Measurements from ENCODE around the gene VRK2.

The VRK2 gene

DNA sequence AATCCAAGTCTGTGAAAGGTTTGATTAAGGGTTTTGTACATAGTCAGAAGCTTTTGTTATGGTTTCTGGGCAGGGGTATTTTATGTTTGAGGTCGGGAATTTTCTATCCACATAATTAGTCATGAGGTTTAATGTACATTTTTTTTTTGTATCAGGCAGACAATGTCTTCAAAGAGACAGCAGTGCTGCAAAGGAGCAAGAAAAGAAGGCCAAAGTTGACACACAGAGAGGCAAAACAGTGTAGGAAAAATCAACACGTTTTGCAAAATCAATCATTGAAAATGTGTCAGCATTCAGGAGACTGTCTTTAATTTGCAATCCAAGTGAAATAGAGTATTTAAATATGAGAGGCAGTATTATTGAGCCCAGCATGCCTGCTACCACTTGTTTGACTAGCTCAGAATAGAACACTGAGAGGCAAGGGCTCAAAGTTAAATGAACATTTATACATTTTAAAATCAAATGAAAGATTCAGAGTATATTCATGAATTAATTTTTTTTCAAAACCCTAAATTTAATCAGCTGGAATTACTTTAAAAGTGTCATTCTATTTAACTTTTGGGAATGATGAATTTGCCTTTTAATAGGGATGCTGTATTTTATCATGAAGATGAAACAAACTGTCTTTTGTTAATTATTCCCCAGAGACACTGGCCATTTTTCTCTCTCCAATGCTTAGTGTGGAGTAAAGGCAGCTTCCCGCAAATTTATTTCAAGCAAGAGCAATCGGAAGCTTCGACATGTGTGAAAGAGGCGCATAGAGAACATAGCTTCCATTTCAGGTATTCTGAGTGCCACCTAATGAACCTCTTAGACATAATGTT, 11.3 kb downstream of the VRK2 start:
- CTCF ChIA-PET, result interaction anchor here (1.0 to 1.2 kb wide), 2 partner anchors 9 to 117 kb away, joined by 3 to 5 read pairs; no protein-coding TSS in a partner anchor
- POLR2A ChIA-PET, result no interaction called here
- TF ChIP-seq, protein P1, sequence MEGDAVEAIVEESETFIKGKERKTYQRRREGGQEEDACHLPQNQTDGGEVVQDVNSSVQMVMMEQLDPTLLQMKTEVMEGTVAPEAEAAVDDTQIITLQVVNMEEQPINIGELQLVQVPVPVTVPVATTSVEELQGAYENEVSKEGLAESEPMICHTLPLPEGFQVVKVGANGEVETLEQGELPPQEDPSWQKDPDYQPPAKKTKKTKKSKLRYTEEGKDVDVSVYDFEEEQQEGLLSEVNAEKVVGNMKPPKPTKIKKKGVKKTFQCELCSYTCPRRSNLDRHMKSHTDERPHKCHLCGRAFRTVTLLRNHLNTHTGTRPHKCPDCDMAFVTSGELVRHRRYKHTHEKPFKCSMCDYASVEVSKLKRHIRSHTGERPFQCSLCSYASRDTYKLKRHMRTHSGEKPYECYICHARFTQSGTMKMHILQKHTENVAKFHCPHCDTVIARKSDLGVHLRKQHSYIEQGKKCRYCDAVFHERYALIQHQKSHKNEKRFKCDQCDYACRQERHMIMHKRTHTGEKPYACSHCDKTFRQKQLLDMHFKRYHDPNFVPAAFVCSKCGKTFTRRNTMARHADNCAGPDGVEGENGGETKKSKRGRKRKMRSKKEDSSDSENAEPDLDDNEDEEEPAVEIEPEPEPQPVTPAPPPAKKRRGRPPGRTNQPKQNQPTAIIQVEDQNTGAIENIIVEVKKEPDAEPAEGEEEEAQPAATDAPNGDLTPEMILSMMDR (IDR thresholded peaks at IDR 0.05; ENCODE audit: control extremely low read depth, extremely low read depth, low read depth, missing control alignments), result no peak
- no peak for DNase-seq (ENCODE audit: extremely low spot score)

DNA sequence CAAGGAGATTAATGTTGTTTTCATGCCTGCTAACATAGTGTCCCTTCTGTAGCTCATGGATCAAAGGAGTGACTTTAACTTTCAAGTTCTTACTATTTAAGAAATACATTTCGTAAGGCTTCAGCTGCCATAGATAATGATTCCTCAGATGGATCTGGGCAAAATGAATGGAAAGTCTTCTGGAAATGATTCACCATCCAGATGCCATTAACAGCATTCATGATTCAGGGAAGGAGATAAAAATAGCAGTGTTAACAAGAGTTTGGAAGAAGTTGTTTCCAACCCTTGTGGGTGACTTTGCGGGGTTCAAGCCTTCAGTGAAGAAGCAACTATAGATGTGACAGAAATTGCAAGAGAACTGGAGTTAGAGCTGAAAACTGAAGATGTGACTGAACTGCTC, 17.0 kb downstream of the VRK2 start:
- ChIA-PET CTCF (interaction anchor here (0.9 to 1.5 kb wide), 2 partner anchors 9 to 24 kb away, joined by 3 to 4 read pairs; no protein-coding TSS in a partner anchor), POLR2A (no interaction called here)
- TF ChIP-seq, protein P1 (IDR thresholded peaks at IDR 0.05; ENCODE audit: control extremely low read depth, extremely low read depth, low read depth, missing control alignments), result no peak
- no peak for DNase-seq (ENCODE audit: extremely low spot score)

DNA sequence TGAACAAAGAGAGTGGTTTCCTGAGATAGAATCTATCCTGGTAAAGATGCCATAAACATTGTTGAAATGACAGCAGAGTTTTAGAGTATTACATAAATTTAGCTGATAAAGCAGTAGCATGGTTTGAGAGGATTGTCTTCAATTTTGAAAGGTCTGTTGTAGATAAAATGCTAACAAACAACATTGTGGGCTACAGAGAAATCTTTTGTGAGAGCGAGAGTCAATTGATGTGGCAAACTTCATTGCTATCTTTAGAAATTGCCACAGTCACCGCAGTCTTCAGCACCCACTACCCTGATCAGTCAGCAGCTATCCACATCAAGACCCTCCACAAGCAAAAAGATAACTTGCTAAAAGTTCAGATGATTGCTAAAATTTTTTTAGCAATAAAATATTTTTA, 17.5 kb downstream of the VRK2 start:
- TF ChIP-seq, protein P1 (IDR thresholded peaks at IDR 0.05; ENCODE audit: control extremely low read depth, extremely low read depth, low read depth, missing control alignments), result no peak
- DNase-seq (ENCODE audit: extremely low spot score), result no peak
- CTCF ChIA-PET, result interaction anchor here (0.9 kb wide), 1 partner anchor 9 kb away, joined by 3 read pairs; no protein-coding TSS in a partner anchor
- POLR2A ChIA-PET, result no interaction called here

DNA sequence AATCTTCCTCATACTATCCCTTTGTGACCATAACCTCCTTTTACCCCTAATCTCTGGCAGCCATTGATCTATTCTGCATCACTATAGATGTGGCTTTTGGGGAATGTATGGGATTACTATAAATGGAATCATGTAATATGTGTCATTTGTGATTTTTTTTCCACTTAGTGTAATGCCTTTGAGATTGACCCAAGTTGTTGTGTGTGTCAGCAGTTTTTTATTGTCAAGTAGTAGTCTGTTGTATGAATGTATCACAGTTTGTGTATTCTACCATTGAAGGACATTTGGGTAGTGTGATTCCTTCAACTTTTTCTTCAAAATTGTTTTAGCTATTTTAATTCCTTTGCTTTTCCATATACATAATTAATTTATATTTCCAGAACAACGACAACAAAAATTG, 18.6 kb downstream of the VRK2 start:
- DNase-seq (ENCODE audit: extremely low spot score), result no peak
- TF ChIP-seq, protein P1 (IDR thresholded peaks at IDR 0.05; ENCODE audit: control extremely low read depth, extremely low read depth, low read depth, missing control alignments), result no peak
- POLR2A ChIA-PET, result no interaction called here
- CTCF ChIA-PET, result interaction anchor here (1.2 to 2.1 kb wide), 3 partner anchors 10 to 159 kb away, joined by 3 to 5 read pairs (median 4); no protein-coding TSS in a partner anchor

DNA sequence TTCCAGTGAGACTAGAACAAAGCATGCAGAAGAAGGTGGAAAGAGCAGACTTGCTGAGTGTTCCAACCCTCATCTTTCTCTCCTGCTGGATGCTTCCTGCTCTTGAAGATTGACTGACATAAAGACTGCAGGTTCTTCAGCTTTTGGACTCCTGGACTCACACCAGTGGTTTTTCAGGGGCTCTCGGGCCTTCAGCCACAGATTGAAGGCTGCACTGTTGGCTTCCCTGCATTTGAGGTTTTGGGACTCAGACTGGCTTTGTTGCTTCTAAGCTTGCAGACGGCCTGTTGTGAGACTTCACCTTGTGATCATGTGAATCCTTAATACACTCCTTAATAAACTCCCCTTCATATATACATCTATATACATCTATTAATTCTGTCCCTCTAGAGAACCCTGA, 20.4 kb downstream of the VRK2 start:
- TF ChIP-seq, protein P1 (IDR thresholded peaks at IDR 0.05; ENCODE audit: control extremely low read depth, extremely low read depth, low read depth, missing control alignments), result no peak
- ChIA-PET CTCF (interaction anchor here (0.7 to 2.1 kb wide), 3 partner anchors 9 to 14 kb away, joined by 3 to 5 read pairs (median 5); no protein-coding TSS in a partner anchor), POLR2A (no interaction called here)
- DNase-seq (ENCODE audit: extremely low spot score), result no peak

DNA sequence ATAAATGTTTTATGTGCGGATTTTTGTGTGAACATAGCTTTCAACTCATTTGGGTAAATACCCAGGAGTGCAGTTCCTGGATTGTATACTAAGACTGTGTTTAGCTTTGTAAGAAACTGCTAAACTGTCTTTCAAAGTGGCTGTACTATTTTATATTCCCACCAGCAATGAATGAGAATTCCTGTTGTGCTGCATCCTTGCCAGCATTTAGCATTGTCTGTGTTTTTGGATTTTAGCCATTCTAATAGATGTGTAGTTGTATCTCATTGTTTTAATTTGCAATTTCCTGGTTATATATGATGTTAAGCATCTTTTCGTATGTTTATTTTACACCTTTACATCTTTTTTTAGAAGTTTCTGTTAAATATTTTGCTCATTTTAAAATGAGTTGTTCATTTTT, 24.2 kb downstream of the VRK2 start:
- POLR2A ChIA-PET, result no interaction called here
- TF ChIP-seq, protein P1 (IDR thresholded peaks at IDR 0.05; ENCODE audit: control extremely low read depth, extremely low read depth, low read depth, missing control alignments), result no peak
- no peak for DNase-seq (ENCODE audit: extremely low spot score)
- CTCF ChIA-PET, result no interaction called here

Data from GM10248 (cell line).